Smooth muscle cell (in vitro differentiated cells): Measurements from ENCODE around the gene PDE8A. TPM values are rescaled to one million over a fixed set of nuclear protein-coding genes. Genes with fewer than 3 reads are reported as not detected.

Experiments used
- DNase-seq: peaks from one replicate; lab custom pipeline; 2025; ENCODE audit not compliant: unreplicated experiment; lab: John Stamatoyannopoulos, UW
- H2AFZ ChIP-seq: fragments of 200-600 bp; sonication (generic); 2 replicates; pipeline ENCODE4 v1.6.0; 2016; ENCODE audit warnings: antibody characterized with exemption, low read depth, mild to moderate bottlenecking
- H3F3A ChIP-seq: fragments of 200-600 bp; sonication (generic); 2 replicates; pipeline ENCODE4 v1.6.0; 2017; ENCODE audit warnings: antibody characterized with exemption, low read depth
- H3K27ac ChIP-seq: fragments of 200-600 bp; sonication (generic); 2 replicates; pipeline ENCODE4 v1.5.1; 2016; ENCODE audit warnings: low read depth, mild to moderate bottlenecking
- H3K27me3 ChIP-seq: fragments of 200-600 bp; sonication (generic); 2 replicates; pipeline ENCODE4 v1.6.1; 2016; ENCODE audit warnings: low read depth, mild to moderate bottlenecking
- H3K36me3 ChIP-seq: fragments of 200-600 bp; sonication (generic); 2 replicates; pipeline ENCODE4 v1.5.1; 2016; ENCODE audit warnings: low read depth
- H3K4me1 ChIP-seq: fragments of 200-600 bp; sonication (generic); 2 replicates; pipeline ENCODE4 v1.5.1; 2016; ENCODE audit warnings: low read depth
- H3K4me2 ChIP-seq: fragments of 200-600 bp; sonication (generic); 2 replicates; pipeline ENCODE4 v1.6.0; 2016; ENCODE audit warnings: mild to moderate bottlenecking
- H3K4me3 ChIP-seq: fragments of 200-600 bp; sonication (generic); 2 replicates; pipeline ENCODE4 v1.5.1; 2016; ENCODE audit warnings: mild to moderate bottlenecking
- H3K79me2 ChIP-seq: fragments of 200-600 bp; sonication (generic); 2 replicates; pipeline ENCODE4 v1.6.0; 2016; ENCODE audit warnings: low read depth, mild to moderate bottlenecking
- H3K9ac ChIP-seq: fragments of 200-600 bp; sonication (generic); 2 replicates; pipeline ENCODE4 v1.6.0; 2016; ENCODE audit warnings: low read depth
- H3K9me3 ChIP-seq: fragments of 200-600 bp; sonication (generic); replicated peaks from 2 replicates; pipeline ENCODE4 v1.5.1; 2016; ENCODE audit warnings: low read depth
- H4K20me1 ChIP-seq: fragments of 200-600 bp; sonication (generic); 2 replicates; pipeline ENCODE4 v1.6.0; 2016; ENCODE audit warnings: low read depth
- WGBS: methylation state at CpG from one replicate; pipeline ENCODE4 v1.1.7; 2016; ENCODE audit warnings: low lambda C conversion rate; 5-methylcytosine and 5-hydroxymethylcytosine counted together
- polyA plus RNA-seq: library from polyadenylated mRNA; unstranded; fragments of >200 nt; fragmentation: Nextera tagmentation; extraction: Ambion mirVana; gene quantifications from 2 replicates; pipeline ENCODE4 v1.2.1, GENCODE V29; 2016
- total RNA-seq: library from RNA; depleted of rRNA; stranded (reverse); fragments of >200 nt; gene quantifications from 2 replicates; pipeline ENCODE4 v1.2.3, GENCODE V29; 2014
- TF ChIP-seq, protein P1 (sequence below): fragments of 200-600 bp; sonication (generic); IDR thresholded peaks from 2 replicates; pipeline ENCODE4 v1.5.1; 2017; ENCODE audit warnings: borderline replicate concordance, mild to moderate bottlenecking, antibody characterized with exemption; ENCODE audit not compliant: insufficient read depth, poor library complexity, severe bottlenecking

PDE8A gene
- total and polyA plus RNA-seq, 2 experiments from 2014 or later, result 5.5 to 19.8 TPM

- Histone ChIP-seq H3K4me3 (no peak overlapping the region), H2AFZ (no peak overlapping the region), H3K4me2 (no peak overlapping the region), H3K9ac (no peak overlapping the region), H3K27ac (no peak overlapping the region), H3K4me1 (no peaks in the 10 kb centered on the region), H3K36me3 (no peaks in the 10 kb centered on the region), H4K20me1 (no peaks in the 10 kb centered on the region), H3K79me2 (no peaks in the 10 kb centered on the region), H3K27me3 (no peaks in the 10 kb centered on the region), H3K9me3 (no peaks in the 10 kb centered on the region), H3F3A (no peaks in the 10 kb centered on the region)
- TF ChIP-seq, protein P1, sequence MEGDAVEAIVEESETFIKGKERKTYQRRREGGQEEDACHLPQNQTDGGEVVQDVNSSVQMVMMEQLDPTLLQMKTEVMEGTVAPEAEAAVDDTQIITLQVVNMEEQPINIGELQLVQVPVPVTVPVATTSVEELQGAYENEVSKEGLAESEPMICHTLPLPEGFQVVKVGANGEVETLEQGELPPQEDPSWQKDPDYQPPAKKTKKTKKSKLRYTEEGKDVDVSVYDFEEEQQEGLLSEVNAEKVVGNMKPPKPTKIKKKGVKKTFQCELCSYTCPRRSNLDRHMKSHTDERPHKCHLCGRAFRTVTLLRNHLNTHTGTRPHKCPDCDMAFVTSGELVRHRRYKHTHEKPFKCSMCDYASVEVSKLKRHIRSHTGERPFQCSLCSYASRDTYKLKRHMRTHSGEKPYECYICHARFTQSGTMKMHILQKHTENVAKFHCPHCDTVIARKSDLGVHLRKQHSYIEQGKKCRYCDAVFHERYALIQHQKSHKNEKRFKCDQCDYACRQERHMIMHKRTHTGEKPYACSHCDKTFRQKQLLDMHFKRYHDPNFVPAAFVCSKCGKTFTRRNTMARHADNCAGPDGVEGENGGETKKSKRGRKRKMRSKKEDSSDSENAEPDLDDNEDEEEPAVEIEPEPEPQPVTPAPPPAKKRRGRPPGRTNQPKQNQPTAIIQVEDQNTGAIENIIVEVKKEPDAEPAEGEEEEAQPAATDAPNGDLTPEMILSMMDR, result no peak
- WGBS, result 94% methylated on average over 1 of the region's 1 CpG
- no peak for DNase-seq
Measured at GRCh38 chr15:84938726-84939125, 42.9 kb upstream of the PDE8A start.

DNA sequence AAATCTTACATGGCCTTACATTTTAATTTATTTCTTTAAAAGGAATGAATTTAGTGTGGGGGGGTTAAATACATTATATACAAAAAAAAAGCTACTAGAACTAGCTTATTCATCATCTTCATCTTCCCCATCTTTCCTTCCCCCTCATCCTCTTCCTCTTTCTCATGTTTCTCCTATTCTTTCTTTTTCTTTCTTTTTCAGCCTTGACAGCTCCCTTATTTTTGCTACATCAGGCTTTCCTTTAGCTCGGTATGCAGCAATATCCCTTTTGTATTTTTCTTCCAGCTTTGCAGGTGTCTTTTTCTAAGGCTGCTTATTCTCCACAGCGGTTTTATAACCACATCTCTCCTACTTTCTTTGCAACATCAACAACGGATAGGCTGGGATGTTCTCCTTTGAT is 41.3 kb upstream of the PDE8A start:
- DNase-seq, result no peak
- no peaks in the 10 kb centered on the region for H3K79me2 ChIP-seq
- 94% methylated on average over 3 of the region's 3 CpGs for WGBS

GRCh38 chr15:84942456-84942855 is 39.2 kb upstream of the PDE8A start:
- no peaks in the 10 kb centered on the region for H3K9me3 ChIP-seq
- DNase-seq, result no peak
- no peaks in the 10 kb centered on the region for H3K27me3 ChIP-seq
- H3K4me2 ChIP-seq, result no peak overlapping the region
- H3K27ac ChIP-seq, result no peak overlapping the region
- no peak overlapping the region for H2AFZ ChIP-seq
- H3K79me2 ChIP-seq, result no peaks in the 10 kb centered on the region
- 93% methylated on average over 2 of the region's 2 CpGs for WGBS
- H3K4me3 ChIP-seq, result no peak overlapping the region
- TF ChIP-seq, protein P1, result no peak
- no peaks in the 10 kb centered on the region for H3K4me1 ChIP-seq
- H3K36me3 ChIP-seq, result no peaks in the 10 kb centered on the region
- H3K9ac ChIP-seq, result no peak overlapping the region
- H3F3A ChIP-seq, result no peaks in the 10 kb centered on the region
- no peaks in the 10 kb centered on the region for H4K20me1 ChIP-seq

More for the DNA sequence above, 41.3 kb upstream of the PDE8A start:
- Histone ChIP-seq H3F3A (no peaks in the 10 kb centered on the region), H2AFZ (no peak overlapping the region), H3K4me1 (no peaks in the 10 kb centered on the region), H4K20me1 (no peaks in the 10 kb centered on the region), H3K4me2 (no peak overlapping the region), H3K9ac (no peak overlapping the region), H3K36me3 (no peaks in the 10 kb centered on the region), H3K4me3 (no peak overlapping the region), H3K27me3 (no peaks in the 10 kb centered on the region), H3K27ac (no peak overlapping the region), H3K9me3 (no peaks in the 10 kb centered on the region)
- TF ChIP-seq, protein P1, result no peak

DNA sequence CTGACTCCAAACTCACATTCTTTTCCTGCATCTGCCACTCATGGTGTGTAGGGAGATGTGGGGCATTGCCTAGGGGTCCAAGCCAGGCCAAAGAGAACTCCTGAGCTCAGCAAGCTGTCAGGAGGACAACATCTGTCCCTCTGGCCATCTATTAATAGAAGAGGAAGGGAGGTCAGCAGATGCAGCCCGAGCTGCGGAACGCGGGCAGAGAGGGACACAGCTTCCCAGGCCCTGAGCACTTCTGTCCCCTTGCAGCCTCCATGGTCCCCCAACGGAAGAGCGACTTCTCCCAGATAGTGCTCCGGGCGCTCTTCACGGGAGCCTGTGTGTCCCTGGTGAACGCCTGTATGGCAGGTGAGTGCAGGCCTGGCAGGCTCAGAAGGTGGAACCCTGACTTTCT is 37.3 kb upstream of the PDE8A start:
- TF ChIP-seq, protein P1, result no peak
- Histone ChIP-seq H4K20me1 (no peaks in the 10 kb centered on the region), H3K4me3 (no peak overlapping the region), H3K27me3 (no peaks in the 10 kb centered on the region), H3K4me2 (no peak overlapping the region), H3F3A (no peaks in the 10 kb centered on the region), H3K9ac (no peak overlapping the region), H2AFZ (no peak overlapping the region), H3K79me2 (no peaks in the 10 kb centered on the region), H3K9me3 (no peaks in the 10 kb centered on the region), H3K36me3 (no peaks in the 10 kb centered on the region), H3K27ac (no peak overlapping the region), H3K4me1 (no peaks in the 10 kb centered on the region)
- DNase-seq, result no peak
- 89% methylated on average over 10 of the region's 10 CpGs for WGBS
